Lung (tissue), 12 donors: ENCODE measurements around the gene ANKRD40. TPM values are rescaled to one million over a fixed set of nuclear protein-coding genes. Genes with fewer than 3 reads are reported as not detected.

ENCODE experiments used
- ATAC-seq: fragments of 200-7000 bp; cut with Tn5 transposase; one replicate; pipeline ENCODE4 v1.9.1; 2020; ENCODE audit warnings: moderate number of reproducible peaks; ENCODE audit not compliant: insufficient read depth, low FRiP score
- DNase-seq, 3 donors: peaks; one replicate each; pipeline ENCODE4 v3.0.0-alpha.2; 2013 to 2017
- H3K27ac ChIP-seq, 2 donors: one replicate each; pipeline ENCODE4 v1.5.1; 2013; ENCODE audit warnings: mild to moderate bottlenecking in 2 of 2, moderate library complexity in 2 of 2, control low read depth in 1 of 2, inconsistent platforms in 1 of 2, low read depth in 1 of 2, low read length in 1 of 2
- H3K27me3 ChIP-seq, 3 donors: one replicate each; pipeline ENCODE4 v1.5.1; 2013; ENCODE audit warnings: low read length in 2 of 3; ENCODE audit not compliant: control insufficient read depth in 3 of 3, insufficient read depth in 3 of 3
- H3K36me3 ChIP-seq, 4 donors: one replicate each; pipeline ENCODE4 v1.5.1; 2013; ENCODE audit warnings: low read length in 4 of 4, mild to moderate bottlenecking in 1 of 4, moderate library complexity in 1 of 4; ENCODE audit not compliant: control insufficient read depth in 4 of 4, insufficient read depth in 4 of 4
- H3K4me1 ChIP-seq, 5 donors: one replicate each; pipeline ENCODE4 v1.5.1; 2013; ENCODE audit warnings: low read length in 5 of 5, mild to moderate bottlenecking in 2 of 5, moderate library complexity in 1 of 5; ENCODE audit not compliant: control insufficient read depth in 5 of 5, insufficient read depth in 5 of 5
- H3K4me3 ChIP-seq: one replicate; pipeline ENCODE4 v1.5.1; 2013; ENCODE audit warnings: mild to moderate bottlenecking, control low read depth, moderate library complexity
- H3K9ac ChIP-seq, 2 donors: one replicate each; pipeline ENCODE4 v1.5.1; 2013; ENCODE audit warnings: low read length in 2 of 2, control low read depth in 1 of 2; ENCODE audit not compliant: insufficient read depth in 1 of 2
- H3K9me3 ChIP-seq, 4 donors: one replicate each; pipeline ENCODE4 v1.5.1; 2013; ENCODE audit warnings: low read length in 3 of 4, mild to moderate bottlenecking in 1 of 4, moderate library complexity in 1 of 4; ENCODE audit not compliant: control insufficient read depth in 4 of 4, insufficient read depth in 3 of 4
- WGBS, 2 donors: extraction: QIAGEN DNeasy Blood & Tissue Kit; methylation state at CpG; one replicate each; pipeline ENCODE4 v1.1.7; 2013; 5-methylcytosine and 5-hydroxymethylcytosine counted together
- polyA plus RNA-seq, 2 donors: library from polyadenylated mRNA; stranded (reverse); fragments of 200-250 nt; gene quantifications; one replicate each; pipeline ENCODE4 v1.2.1, GENCODE V29; 2013
- total RNA-seq, 2 donors: library from RNA; depleted of rRNA in 1 of 2; stranded (reverse); fragments of >200 nt in 1 of 2; gene quantifications; one replicate each; pipeline ENCODE4 v1.2.1, GENCODE V29; 2014 to 2021
- TF ChIP-seq, protein P1 (sequence below): IDR thresholded peaks from 2 replicates; pipeline ENCODE4 v1.5.1; 2012; ENCODE audit warnings: mild to moderate bottlenecking; ENCODE audit errors: control extremely low read depth, extremely low read depth
- donor health status: control.
- donor health status: control.
- donor health status: Bipolar disorder and iron deficiency.
- donor health status: healthy.
- donor health status: DM: yes; HTN: yes; CAD: no.

ANKRD40 gene
- total and polyA plus RNA-seq, 4 donors: 14.6 to 38.9 (median 25.1) TPM

- peaks cover 0 to 1% (median 0%) of the 10 kb centered on the region in 4 donors for H3K9me3 ChIP-seq
- 94 to 97% methylated on average over 7 of the region's 7 CpGs for WGBS, 2 donors
- DNase-seq (no peak), ATAC-seq (no peak)
- no peak overlapping the region for H3K9ac ChIP-seq
- H3K36me3 ChIP-seq: no peaks in the 10 kb centered on the region
- H3K4me1 ChIP-seq: peaks cover 3 to 47% (median 25%) of the 10 kb centered on the region in 5 donors
- H3K27ac ChIP-seq: no peak overlapping the region
- no peak overlapping the region for H3K4me3 ChIP-seq
- TF ChIP-seq, protein P1, sequence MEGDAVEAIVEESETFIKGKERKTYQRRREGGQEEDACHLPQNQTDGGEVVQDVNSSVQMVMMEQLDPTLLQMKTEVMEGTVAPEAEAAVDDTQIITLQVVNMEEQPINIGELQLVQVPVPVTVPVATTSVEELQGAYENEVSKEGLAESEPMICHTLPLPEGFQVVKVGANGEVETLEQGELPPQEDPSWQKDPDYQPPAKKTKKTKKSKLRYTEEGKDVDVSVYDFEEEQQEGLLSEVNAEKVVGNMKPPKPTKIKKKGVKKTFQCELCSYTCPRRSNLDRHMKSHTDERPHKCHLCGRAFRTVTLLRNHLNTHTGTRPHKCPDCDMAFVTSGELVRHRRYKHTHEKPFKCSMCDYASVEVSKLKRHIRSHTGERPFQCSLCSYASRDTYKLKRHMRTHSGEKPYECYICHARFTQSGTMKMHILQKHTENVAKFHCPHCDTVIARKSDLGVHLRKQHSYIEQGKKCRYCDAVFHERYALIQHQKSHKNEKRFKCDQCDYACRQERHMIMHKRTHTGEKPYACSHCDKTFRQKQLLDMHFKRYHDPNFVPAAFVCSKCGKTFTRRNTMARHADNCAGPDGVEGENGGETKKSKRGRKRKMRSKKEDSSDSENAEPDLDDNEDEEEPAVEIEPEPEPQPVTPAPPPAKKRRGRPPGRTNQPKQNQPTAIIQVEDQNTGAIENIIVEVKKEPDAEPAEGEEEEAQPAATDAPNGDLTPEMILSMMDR: no peak
- no peaks in the 10 kb centered on the region for H3K27me3 ChIP-seq
These were observed 50.1 kb downstream of the ANKRD40 start for GRCh38 chr17:50657627-50658026.

DNA sequence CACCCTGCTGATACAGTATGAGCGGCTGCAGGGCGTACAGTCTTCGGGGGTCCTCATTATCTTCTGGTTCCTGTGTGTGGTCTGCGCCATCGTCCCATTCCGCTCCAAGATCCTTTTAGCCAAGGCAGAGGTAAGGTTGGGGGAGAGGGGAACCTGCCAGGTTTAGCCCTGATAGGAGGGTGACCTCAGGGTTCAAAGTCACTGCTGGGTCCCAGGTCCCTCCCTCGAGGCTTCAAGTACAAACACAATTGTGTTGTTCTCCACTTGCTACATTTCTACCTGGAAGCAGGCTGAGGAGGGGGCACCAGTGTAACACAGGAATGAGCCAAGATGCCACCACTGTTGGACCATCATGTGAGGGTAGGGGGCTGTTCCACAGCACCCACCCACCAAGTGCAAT lies 50.7 kb downstream of the ANKRD40 start:
- WGBS, 2 donors: 93% methylated on average over 7 of the region's 7 CpGs
- peaks cover 3 to 45% (median 23%) of the 10 kb centered on the region in 5 donors for H3K4me1 ChIP-seq
- no peaks in the 10 kb centered on the region for H3K27me3 ChIP-seq
- H3K4me3 ChIP-seq: no peak overlapping the region
- no peak overlapping the region for H3K27ac ChIP-seq
- no peak overlapping the region for H3K9ac ChIP-seq
- no peak for ATAC-seq
- DNase-seq: no peak
- peaks cover 0 to 4% (median 0%) of the 10 kb centered on the region in 4 donors for H3K9me3 ChIP-seq
- no peaks in the 10 kb centered on the region for H3K36me3 ChIP-seq
- TF ChIP-seq, protein P1: no peak

DNA sequence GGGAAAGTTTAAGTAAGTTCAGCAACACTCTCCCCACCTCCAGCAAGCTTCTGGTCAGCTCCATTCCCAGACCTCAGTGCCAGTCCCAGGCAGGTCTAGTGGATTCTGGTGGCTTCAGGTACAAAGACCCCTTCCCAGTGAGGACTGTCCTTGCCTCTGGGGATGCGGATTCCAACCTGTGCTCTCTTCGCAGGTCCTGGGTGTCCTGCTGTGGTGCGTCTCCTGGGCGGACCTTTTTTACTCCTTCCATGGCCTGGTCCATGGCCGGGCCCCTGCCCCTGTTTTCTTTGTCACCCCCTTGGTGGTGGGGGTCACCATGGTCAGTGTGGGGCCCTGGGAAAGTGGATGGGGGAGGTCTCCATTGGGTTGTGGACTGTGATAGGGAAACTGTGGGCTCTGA lies 51.2 kb downstream of the ANKRD40 start:
- Histone ChIP-seq H3K36me3 (no peaks in the 10 kb centered on the region), H3K27ac (no peak overlapping the region), H3K27me3 (no peaks in the 10 kb centered on the region), H3K4me3 (no peak overlapping the region), H3K9me3 (peaks cover 0 to 4% (median 0%) of the 10 kb centered on the region in 4 donors), H3K9ac (no peak overlapping the region), H3K4me1 (peaks cover 2 to 40% (median 23%) of the 10 kb centered on the region in 5 donors)
- WGBS, 2 donors: 96 to 98% methylated on average over 5 of the region's 5 CpGs
- TF ChIP-seq, protein P1: no peak
- DNase-seq: no peak
- no peak for ATAC-seq

- no peaks in the 10 kb centered on the region for H3K36me3 ChIP-seq
- WGBS, 2 donors: 71 to 82% methylated on average over 3 of the region's 3 CpGs
- DNase-seq: no peak
These were observed 54.0 kb downstream of the ANKRD40 start for GRCh38 chr17:50653738-50654137.

More at GRCh38 chr17:50653738-50654137, 54.0 kb downstream of the ANKRD40 start:
- Histone ChIP-seq H3K27ac (no peak overlapping the region), H3K9ac (no peak overlapping the region), H3K27me3 (no peaks in the 10 kb centered on the region), H3K4me1 (peaks cover 0 to 12% (median 6%) of the 10 kb centered on the region in 5 donors), H3K9me3 (peaks cover 0 to 4% (median 0%) of the 10 kb centered on the region in 4 donors), H3K4me3 (no peak overlapping the region)
- ATAC-seq: no peak
- TF ChIP-seq, protein P1: no peak
